Bone marrow (tissue), 2 donors: Measurements from ENCODE around the gene HAT1.

Experiments
- DNase-seq, 2 donors: peaks; one replicate each; lab custom pipeline; 2025; lab: John Stamatoyannopoulos, UW

Gene HAT1

DNA sequence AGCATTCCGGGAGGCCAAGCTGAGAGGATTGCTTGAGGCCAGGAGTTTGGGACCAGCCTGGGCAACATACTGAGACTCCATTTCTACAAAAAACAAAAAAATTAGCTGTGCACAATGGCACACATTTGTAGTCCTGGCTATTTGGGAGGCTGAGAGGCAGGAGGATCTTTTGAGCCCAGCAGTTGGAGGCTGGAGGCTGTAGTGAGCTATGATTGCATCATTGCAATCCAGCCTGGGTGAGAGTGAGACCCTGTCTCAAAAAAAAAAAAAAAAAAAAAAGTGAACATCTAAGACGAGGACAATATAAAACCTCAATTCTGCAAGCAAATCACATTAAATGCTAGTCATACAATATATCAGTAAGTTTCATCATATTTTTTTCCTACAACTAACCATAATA lies 2.8 kb upstream of the HAT1 start:
- DNase-seq = no peak

DNA sequence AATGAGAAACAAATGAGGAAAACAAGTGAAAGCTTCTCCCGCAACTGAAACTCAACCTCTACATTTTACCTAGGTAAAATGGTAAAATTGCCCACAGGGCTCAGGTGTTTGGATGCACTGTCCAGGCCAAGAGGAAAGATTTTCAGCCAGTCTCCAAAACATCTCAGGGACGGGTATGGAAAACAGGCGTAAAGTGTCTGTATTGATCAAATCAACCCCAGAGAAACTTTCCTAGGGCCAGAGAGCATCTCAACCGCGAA lies 361 bp upstream of the HAT1 start:
- no peak for DNase-seq

DNA sequence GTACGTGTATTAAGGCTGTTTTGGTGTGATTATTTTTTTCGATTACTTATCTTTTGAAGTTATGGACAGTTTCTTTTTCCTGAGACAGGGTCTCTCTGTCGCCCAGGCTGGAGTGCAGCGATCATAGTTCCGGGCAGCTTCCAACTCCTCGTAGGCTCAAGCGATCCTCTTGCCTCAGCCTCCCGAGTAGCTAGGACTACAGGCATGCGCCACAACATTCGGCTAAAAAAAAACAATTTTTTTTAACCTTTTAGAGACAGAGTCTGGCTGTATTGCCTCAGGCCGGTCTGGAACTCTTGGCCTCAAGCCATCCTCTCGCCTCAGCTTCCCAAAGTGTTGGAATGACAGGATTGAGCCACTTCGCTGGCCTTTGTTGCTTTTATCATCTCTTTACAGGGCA lies 945 bp downstream of the HAT1 start:
- DNase-seq = no peak

DNA sequence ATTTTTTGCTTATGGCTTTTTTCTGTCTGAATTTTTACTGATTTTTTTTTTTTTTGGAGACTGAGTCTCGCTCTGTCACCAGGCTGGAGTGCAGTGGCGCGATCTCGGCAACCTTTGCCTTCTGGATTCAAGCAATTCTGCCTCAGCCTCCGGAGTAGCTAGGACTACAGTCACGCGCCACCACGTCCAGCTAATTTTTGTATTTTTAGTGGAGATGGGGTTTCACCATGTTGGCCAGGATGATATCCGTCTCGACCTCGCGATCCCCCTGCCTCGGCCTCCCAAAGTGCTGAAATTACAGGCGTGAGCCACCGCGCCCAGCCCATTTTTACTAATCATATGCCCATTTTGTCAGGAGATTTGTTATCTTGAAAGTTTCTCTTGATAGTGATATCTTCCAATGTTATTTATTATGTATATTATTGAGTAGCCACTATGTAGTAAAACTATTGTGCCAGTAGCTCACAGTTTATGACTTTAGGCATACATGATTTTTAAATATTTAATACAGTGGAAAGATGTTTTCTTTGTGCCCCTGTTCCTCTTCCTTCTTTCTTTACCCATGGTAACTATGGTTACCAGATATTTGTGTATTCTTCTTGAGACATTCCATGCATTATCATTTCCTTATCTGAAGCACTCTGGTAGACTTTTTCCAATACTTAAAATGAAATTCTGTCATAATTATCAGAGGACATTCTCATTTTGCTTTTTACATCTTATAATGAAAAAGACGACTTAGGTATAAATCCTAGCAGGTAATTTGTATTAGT lies 2.1 kb downstream of the HAT1 start:
- DNase-seq = no peak

DNA sequence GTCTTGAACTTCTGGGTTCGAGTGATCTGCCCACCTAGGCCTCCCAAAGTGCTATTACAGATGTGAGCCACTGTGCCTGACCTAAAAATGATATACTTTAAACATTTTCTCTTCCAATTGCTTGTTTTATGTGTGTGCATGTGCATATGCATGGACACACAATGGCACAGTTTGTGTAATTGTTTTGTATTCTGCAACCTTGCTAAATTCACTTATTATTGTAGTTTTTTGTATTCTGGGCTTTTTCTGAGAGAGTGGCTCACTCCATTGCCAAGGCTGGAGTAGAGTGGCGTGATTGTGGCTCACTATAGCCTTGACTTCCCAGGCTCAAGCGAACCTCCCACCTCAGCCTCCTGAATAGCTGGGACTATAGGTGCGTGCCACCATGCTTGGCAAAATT lies 8.1 kb downstream of the HAT1 start:
- DNase-seq = no peak

DNA sequence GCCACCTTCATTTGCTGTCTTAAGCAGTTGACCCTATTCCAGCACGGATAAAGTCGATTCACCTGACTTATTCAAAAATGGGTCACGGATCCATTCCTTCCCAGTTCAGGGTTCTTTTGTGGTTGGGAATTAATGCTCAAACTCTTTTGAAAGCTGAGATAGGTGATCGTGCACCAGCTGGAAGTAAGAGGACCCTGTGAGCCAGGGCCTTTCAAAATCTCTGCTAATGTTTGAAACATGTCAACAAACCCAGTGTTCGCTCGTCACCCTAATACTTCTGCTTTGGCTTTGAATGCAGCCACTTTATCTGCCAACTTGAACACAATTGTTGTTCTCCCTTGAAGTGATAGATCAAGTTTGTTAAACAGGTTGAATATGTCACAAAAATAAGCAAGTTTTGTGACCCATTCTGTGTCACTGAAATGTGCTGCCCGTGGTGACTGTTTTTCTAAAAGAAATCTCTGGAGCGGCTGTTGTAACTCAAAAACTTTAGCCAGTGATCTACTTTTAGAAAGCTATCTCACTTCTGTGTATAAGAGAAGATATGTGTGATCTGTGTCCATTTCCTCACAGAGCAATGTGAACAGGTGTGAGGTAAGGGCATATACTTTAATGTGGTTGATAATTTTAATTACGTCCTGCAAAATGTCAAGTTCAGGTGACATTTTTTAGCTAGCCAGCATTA lies 16.9 kb downstream of the HAT1 start:
- no peak for DNase-seq

DNA sequence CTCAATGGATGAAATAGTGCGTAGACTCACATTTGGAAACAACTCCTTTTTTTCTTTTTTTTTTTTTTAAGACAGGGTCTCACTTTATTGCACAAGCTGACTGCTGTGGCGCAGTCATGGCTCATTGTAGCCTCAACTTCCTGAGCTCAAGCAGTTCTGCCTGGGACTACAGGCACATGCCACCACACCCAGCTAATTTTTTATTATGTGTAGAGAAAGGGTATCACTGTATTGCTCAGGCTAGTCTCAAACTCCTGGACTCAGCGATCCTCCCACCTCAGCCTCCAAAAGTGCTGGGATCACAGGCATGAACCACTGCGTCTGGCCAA lies 17.4 kb downstream of the HAT1 start:
- DNase-seq = no peak

DNA sequence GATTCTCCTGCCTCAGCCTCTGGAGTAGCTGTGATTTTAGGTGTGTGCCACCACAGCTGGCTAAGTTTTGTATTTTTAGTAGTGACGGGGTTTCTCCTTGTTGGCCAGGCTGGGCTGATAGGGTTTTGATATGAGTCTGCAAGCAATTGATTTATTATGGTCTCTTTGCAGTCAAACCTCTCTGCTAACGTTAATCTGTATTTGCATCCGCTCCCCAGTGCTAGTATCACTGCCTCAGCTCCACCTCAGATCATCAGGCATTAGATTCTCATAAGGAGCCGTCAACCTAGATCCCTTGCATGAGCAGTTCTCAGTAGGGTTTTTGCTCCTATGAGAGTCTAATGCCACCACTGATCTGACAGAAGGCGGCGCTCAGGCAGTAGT lies 19.0 kb downstream of the HAT1 start:
- DNase-seq = no peak

DNA sequence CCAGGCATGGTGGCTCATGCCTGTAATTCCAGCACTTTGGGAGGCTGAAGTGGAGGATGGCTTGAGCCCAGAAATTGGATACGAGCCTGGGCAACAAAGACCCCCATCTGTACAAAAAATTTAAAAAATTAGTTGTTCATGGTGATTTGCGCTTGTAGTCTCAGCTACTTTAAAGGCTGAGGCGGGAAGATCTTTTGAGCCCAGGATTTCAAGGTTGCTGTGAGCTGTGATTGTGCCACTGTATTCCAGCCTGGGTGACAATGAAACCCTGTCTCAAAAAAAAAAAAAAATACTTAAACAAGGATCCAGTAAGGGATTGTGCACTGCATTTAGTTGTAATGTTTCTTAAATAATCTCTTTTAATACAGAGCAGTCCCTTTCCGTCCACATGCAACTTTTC lies 21.6 kb downstream of the HAT1 start:
- DNase-seq = no peak

DNA sequence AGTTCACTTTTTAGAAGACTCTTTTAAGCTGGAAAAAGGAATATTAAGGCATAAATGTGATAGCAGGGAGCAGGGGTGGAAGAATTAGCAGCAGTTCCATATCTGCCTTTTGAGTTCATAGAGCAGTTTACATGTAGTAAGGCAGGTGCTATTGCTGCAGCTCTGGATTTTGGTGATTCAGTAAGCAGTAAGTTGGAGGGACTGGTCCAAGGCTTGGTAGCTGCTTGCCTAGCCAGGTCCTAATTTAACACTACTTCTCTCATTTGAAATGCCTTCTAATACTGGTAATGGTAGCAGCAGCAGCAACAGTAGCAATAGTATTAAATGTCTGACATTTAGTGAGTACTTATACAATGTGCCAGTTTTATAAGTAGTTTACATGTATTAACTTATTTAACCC lies 30.0 kb downstream of the HAT1 start:
- DNase-seq = no peak

DNA sequence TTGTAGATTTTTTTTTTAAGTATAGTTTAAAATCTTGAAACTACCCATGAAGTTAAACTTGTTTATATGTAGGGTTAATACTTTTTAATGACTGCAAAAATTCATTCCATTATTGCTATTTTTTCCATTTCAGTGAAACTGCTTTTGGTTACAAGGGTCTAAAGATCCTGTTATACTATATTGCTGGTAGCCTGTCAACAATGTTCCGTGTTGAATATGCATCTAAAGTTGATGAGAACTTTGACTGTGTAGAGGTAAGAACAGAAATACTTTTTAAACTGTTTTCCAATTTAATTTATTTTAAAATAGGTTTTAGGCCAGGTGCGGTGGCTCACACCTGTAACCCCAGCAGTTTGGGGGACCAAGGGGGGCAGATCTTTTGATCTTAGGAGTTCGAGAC lies 30.5 kb downstream of the HAT1 start:
- no peak for DNase-seq

DNA sequence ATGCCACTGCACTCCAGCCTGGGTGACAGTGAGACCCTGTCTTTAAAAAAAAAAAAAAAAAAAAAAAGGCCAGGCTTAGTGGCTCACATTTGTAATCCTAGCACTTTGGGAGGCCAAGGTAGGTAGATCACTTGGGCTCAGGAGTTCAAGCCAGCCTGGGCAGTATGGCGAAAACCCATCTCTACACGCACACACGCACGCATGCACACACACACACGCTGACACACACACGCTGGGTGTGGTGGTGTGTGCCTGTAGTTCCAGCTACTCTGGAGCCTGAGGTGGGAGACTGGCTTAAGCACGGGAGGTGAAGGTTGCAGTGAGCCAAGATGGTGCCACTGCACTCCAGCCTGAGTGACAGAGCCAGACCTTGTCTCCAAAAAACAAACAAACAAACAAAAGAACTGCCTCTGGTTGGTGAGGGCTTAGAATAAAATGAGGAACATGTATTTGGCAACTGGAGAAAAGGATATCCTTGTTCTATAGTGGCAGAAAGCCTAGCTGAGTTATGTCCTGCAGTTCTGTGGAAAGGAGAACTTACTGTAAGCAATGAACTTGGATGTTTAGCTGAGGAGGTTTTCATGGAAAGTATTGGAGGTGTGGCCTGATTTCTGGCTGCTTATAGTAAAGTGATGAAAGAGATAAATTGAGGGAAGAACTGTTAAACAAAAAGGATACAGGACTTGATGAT lies 34.0 kb downstream of the HAT1 start:
- DNase-seq = peak in 1 of 2 donors; percentile 54

DNA sequence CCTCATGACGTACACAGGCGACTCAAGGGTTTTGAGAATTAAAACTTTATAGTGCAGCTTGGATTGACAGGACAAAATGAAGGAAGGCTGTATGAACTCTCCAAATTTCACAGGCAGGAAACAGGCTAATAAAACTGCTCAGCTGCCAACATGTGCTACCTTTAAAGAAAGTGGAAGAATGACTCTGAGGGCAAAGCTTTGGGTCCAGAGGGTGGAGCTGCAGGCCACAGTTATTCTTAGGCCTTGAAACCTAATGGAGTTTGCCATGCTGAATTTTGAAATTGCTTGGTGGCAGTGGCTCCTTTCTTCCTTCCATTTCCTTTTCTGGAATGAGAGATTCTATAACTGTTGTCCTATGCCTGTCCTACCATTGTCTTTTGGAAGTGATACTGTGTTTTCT lies 34.8 kb downstream of the HAT1 start:
- no peak for DNase-seq

DNA sequence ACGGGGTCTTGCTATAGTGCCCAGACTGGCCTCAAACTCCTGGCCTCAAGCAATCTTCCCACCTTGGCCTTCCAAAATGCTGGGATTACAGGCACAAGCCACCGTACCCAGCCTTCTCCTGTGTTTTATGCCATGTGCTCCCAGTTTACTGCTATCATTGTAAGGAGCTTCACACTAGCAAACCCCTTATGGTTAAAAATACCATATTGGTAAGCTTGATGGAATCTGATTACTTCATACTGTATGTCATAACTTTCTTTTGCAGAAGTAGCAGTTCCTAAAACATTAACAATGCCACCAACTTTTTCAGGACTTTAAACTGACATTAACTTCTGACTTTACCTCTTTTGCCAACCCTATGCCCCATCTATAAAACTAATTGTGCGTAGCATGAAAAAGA lies 36.2 kb downstream of the HAT1 start:
- DNase-seq = no peak

DNA sequence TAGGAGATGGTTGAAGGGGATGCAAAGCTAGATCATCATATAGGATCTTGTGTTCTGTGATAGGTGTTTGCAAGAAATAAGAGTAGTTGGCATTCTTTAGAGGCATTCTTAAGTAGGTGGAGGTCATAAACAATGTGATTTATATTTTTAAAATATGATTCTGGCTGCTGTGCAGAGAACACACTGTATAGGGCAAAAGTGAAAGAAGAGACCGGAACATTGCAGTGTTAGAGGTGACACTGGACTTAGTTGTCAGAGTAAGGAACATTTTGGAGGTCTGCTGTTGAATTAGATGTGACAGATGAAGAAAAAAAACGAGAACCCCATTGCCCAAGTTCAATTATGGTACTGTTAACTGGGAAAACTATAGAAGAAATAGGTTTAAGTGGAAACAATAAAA lies 37.7 kb downstream of the HAT1 start:
- DNase-seq = no peak

DNA sequence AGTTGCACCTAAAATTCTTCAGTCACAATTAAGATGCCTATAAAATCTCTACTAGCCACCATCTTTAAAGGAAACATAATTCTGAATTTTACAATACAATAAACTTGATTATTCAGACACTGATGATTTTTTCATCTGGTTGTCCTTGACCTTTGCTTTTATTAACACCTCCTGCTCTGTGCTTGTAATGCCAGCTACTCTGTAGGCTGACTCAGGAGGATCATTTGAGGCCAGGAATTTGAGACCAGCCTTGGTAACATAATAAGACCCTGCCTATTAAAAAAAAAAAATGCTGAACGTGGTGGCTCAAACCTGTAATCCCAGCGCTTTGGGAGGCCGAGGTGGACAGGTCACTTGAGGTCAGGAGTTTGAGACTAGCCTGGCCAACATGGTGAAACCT lies 38.3 kb downstream of the HAT1 start:
- DNase-seq = no peak

DNA sequence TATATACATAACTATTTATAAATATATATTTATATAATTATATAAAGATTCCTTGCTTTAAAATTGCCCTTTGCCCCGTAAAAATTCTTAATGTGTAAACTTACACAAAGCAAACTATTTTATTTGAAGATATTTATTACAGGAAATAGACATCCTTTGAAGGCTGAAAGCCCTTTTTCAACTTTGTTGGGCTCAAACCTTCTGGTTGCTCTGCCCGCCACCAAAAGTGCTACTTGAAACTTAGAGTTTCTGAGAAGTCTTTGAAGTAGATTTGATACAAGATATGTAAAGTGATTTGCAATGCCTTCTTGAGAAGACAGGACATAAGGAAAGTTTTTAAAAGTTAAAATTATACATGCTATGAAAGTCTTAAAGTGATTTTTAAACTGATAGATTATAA lies 40.9 kb downstream of the HAT1 start:
- no peak for DNase-seq

DNA sequence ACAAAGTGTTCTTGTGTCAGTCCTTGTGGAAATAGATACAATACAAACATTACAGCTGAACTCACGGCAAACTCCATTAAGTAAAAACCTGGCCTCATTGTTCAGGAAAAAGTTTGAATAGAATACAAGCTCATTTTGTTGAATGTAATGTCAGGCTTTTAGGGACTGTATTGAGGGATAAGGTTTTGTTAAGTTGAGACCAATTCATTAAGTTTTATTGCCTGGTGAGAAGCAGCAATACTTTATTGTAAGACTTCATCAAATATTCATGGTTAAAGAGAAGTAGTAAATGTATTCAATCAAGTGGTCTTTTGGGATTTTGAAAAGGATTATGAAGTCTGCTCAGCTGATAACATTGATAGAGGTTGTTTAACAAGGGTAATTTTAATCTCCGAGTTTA lies 42.0 kb downstream of the HAT1 start:
- DNase-seq = no peak

DNA sequence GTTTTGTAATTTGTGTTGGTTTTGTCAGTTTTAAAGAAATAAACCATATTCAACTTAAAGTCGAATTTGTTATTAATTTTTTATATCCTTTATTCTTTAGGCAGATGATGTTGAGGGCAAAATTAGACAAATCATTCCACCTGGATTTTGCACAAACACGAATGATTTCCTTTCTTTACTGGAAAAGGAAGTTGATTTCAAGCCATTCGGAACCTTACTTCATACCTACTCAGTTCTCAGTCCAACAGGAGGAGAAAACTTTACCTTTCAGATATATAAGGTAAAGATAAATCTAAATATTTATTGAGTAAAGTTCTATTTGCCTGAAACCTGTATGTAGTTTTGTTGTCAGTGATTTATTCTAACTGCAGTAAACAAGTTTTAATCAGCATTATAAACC lies 43.0 kb downstream of the HAT1 start:
- DNase-seq = no peak

DNA sequence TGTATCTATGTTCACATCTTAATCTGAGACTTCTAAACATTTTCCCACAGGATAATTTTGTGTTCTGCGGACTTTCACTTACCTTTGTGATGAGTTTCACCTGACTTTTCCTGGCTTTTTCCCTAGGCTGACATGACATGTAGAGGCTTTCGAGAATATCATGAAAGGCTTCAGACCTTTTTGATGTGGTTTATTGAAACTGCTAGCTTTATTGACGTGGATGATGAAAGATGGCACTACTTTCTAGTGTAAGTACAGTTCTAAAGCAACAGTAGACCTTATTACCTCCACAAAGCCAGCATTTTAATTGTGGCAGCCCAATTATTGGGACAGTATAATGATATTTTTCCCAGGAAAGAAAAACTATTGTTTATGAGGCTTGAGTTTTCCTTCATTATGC lies 43.4 kb downstream of the HAT1 start:
- DNase-seq = no peak

DNA sequence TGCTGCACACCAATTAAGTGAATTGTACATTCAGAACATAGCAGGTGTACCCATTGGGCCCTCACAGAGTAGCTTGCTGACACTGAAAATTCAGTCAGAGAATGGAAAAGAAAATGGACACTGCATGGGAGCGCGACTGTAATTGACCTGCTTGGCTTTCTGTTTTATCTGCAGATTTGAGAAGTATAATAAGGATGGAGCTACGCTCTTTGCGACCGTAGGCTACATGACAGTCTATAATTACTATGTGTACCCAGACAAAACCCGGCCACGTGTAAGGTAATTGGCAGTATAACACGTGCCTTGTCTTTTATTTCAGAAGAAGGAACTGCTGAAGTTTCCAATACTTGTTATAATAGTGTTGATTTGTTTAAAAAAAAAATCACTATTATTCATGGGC lies 44.0 kb downstream of the HAT1 start:
- DNase-seq = no peak

DNA sequence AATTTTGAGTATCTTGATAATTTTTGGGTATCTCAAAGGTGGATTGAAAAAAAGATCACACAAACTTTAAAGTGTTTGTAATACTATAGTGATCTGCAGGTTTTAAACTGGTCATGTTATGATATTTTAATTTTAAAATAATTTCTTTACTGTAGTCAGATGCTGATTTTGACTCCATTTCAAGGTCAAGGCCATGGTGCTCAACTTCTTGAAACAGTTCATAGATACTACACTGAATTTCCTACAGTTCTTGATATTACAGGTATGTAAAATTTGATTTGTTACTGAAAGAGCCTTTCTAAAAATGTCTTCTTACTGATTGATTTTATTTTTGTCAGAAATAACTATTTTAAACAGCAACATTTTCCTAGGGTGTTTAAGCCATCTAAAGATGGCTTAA lies 44.4 kb downstream of the HAT1 start:
- DNase-seq = no peak

DNA sequence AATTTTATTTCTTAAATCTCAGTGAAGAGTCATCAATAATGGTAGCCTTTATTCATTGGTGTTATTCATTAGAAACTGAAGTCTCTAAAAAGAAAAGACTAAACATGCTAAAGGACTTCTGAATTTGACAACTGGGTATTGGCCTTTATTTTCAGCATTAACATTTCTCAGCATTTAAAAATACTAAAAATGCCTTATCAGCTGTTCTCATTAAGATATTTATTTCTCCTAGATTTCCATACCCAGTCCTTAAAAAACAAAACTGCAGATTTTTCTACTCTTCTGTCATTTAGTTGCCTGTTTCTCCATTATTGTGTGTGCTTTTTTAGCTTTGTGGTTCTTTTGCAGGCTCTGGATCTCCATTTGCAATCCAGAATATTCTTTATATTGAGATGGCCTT lies 46.2 kb downstream of the HAT1 start:
- DNase-seq = no peak
